ENCODE results near the gene TRIM41. TPM values are rescaled to one million over a fixed set of nuclear protein-coding genes. Genes with fewer than 3 reads are reported as not detected.
"Not testable (repeated sequence)": the region's sequence is repeated elsewhere in the genome, so short reads cannot be mapped to it uniquely, and the experiment has no call there.

The TRIM41 gene
- total RNA-seq, 1 donor: 15.9 TPM

GRCh38 chr5:181267907-181268306 lies 44.8 kb downstream of the TRIM41 start:
- H3K27me3 ChIP-seq (ENCODE audit: insufficient read depth, low read length); H3K9me3 ChIP-seq (ENCODE audit: low read depth, low read length); H3K36me3 ChIP-seq (ENCODE audit: insufficient read depth, low read length); H2AFZ ChIP-seq (ENCODE audit: low read length); H3K4me1 ChIP-seq (ENCODE audit: insufficient read depth, low read length); DNase-seq (ENCODE audit: insufficient read length, low spot score, missing footprints); H4K20me1 ChIP-seq (ENCODE audit: insufficient read depth, low read length); H3K79me2 ChIP-seq (ENCODE audit: insufficient read depth, low read length); H3K4me3 ChIP-seq (ENCODE audit: insufficient read depth, low read length); H3K4me2 ChIP-seq (ENCODE audit: insufficient read depth, low read length); H3K27ac ChIP-seq (ENCODE audit: low read depth, low read length): not testable (repeated sequence)

- no peaks in the 10 kb centered on the region for H3K36me3 ChIP-seq (ENCODE audit: insufficient read depth, low read length)
- no peak for TF ChIP-seq CTCF (IDR thresholded peaks at IDR 0.05; ENCODE audit: extremely low read depth, low read depth, low read length)
- H3K9me3 ChIP-seq (ENCODE audit: low read depth, low read length): no peaks in the 10 kb centered on the region
- no peak overlapping the region for H3K27ac ChIP-seq (ENCODE audit: low read depth, low read length)
- no peak overlapping the region for H3K4me3 ChIP-seq (ENCODE audit: insufficient read depth, low read length)
- H4K20me1 ChIP-seq (ENCODE audit: insufficient read depth, low read length): no peaks in the 10 kb centered on the region
- no peak overlapping the region for H2AFZ ChIP-seq (ENCODE audit: low read length)
- no peaks in the 10 kb centered on the region for H3K27me3 ChIP-seq (ENCODE audit: insufficient read depth, low read length)
- no peaks in the 10 kb centered on the region for H3K4me1 ChIP-seq (ENCODE audit: insufficient read depth, low read length)
- no peak overlapping the region for H3K4me2 ChIP-seq (ENCODE audit: insufficient read depth, low read length)
- DNase-seq (ENCODE audit: insufficient read length, low spot score, missing footprints): no peak
- H3K79me2 ChIP-seq (ENCODE audit: insufficient read depth, low read length): no peaks in the 10 kb centered on the region
Observed at GRCh38 chr5:181271081-181271480, 48.0 kb downstream of the TRIM41 start.

GRCh38 chr5:181273433-181273744 lies 50.3 kb downstream of the TRIM41 start:
- H3K36me3 ChIP-seq (ENCODE audit: insufficient read depth, low read length); H3K9me3 ChIP-seq (ENCODE audit: low read depth, low read length); H3K79me2 ChIP-seq (ENCODE audit: insufficient read depth, low read length); H4K20me1 ChIP-seq (ENCODE audit: insufficient read depth, low read length); DNase-seq (ENCODE audit: insufficient read length, low spot score, missing footprints); H3K27me3 ChIP-seq (ENCODE audit: insufficient read depth, low read length); H3K4me3 ChIP-seq (ENCODE audit: insufficient read depth, low read length); H2AFZ ChIP-seq (ENCODE audit: low read length); H3K4me2 ChIP-seq (ENCODE audit: insufficient read depth, low read length); H3K4me1 ChIP-seq (ENCODE audit: insufficient read depth, low read length); H3K27ac ChIP-seq (ENCODE audit: low read depth, low read length): not testable (repeated sequence)

- H3K4me2 ChIP-seq (ENCODE audit: insufficient read depth, low read length): no peak overlapping the region
- no peak overlapping the region for H2AFZ ChIP-seq (ENCODE audit: low read length)
- H3K4me3 ChIP-seq (ENCODE audit: insufficient read depth, low read length): no peak overlapping the region
- no peaks in the 10 kb centered on the region for H3K4me1 ChIP-seq (ENCODE audit: insufficient read depth, low read length)
- no peaks in the 10 kb centered on the region for H3K9me3 ChIP-seq (ENCODE audit: low read depth, low read length)
- H3K79me2 ChIP-seq (ENCODE audit: insufficient read depth, low read length): no peaks in the 10 kb centered on the region
- no peak overlapping the region for H3K27ac ChIP-seq (ENCODE audit: low read depth, low read length)
- H3K27me3 ChIP-seq (ENCODE audit: insufficient read depth, low read length): no peaks in the 10 kb centered on the region
- DNase-seq (ENCODE audit: insufficient read length, low spot score, missing footprints): no peak
- no peaks in the 10 kb centered on the region for H4K20me1 ChIP-seq (ENCODE audit: insufficient read depth, low read length)
- no peaks in the 10 kb centered on the region for H3K36me3 ChIP-seq (ENCODE audit: insufficient read depth, low read length)
- TF ChIP-seq CTCF (IDR thresholded peaks at IDR 0.05; ENCODE audit: extremely low read depth, low read depth, low read length): no peak
Observed at GRCh38 chr5:181280251-181280762, 57.2 kb downstream of the TRIM41 start.

GRCh38 chr5:181281077-181281983 lies 58.2 kb downstream of the TRIM41 start:
- Histone ChIP-seq H4K20me1 (ENCODE audit: insufficient read depth, low read length) (no peaks in the 10 kb centered on the region), H3K27me3 (ENCODE audit: insufficient read depth, low read length) (no peaks in the 10 kb centered on the region), H2AFZ (ENCODE audit: low read length) (no peak overlapping the region), H3K4me1 (ENCODE audit: insufficient read depth, low read length) (no peaks in the 10 kb centered on the region), H3K9me3 (ENCODE audit: low read depth, low read length) (no peaks in the 10 kb centered on the region), H3K79me2 (ENCODE audit: insufficient read depth, low read length) (no peaks in the 10 kb centered on the region), H3K4me3 (ENCODE audit: insufficient read depth, low read length) (no peak overlapping the region), H3K36me3 (ENCODE audit: insufficient read depth, low read length) (no peaks in the 10 kb centered on the region), H3K27ac (ENCODE audit: low read depth, low read length) (no peak overlapping the region), H3K4me2 (ENCODE audit: insufficient read depth, low read length) (no peak overlapping the region)
- no peak for DNase-seq (ENCODE audit: insufficient read length, low spot score, missing footprints)
- no peak for TF ChIP-seq CTCF (IDR thresholded peaks at IDR 0.05; ENCODE audit: extremely low read depth, low read depth, low read length)
